HepG2 (cell line): ENCODE measurements around the gene POLRMT. TPM values are rescaled to one million over a fixed set of nuclear protein-coding genes. Genes with fewer than 3 reads are reported as not detected.

Experiments
- CBFB ChIP-seq: sonication (generic); formaldehyde crosslinking; IDR thresholded peaks from 2 replicates; pipeline ENCODE4 v1.4.0; 2020; ENCODE audit warnings: missing genetic modification reagents
- CREB3 ChIP-seq: sonication (generic); formaldehyde crosslinking; IDR thresholded peaks from 2 replicates; pipeline ENCODE4 v1.5.0; 2020; ENCODE audit warnings: missing genetic modification reagents
- DBP ChIP-seq: sonication (generic); formaldehyde crosslinking; IDR thresholded peaks from 2 replicates; pipeline ENCODE4 v1.4.0; 2020; ENCODE audit warnings: missing genetic modification reagents; ENCODE audit errors: not compliant biosample characterization
- GTF2F1 ChIP-seq: fragments of 150-350 bp; IDR thresholded peaks from 2 replicates; pipeline ENCODE4 v1.6.1; 2014; ENCODE audit warnings: low read length
- GZF1 ChIP-seq: sonication (generic); formaldehyde crosslinking; IDR thresholded peaks from 2 replicates; pipeline ENCODE4 v1.5.1; 2020; ENCODE audit warnings: mild to moderate bottlenecking, missing genetic modification reagents
- MBD4 ChIP-seq: IDR thresholded peaks from 2 replicates; pipeline ENCODE4 v1.6.1; 2012; ENCODE audit warnings: low read length, inconsistent platforms, borderline replicate concordance
- MED1 ChIP-seq: sonication (generic); formaldehyde crosslinking; IDR thresholded peaks from 2 replicates; pipeline ENCODE4 v1.4.0; 2020; ENCODE audit warnings: missing genetic modification reagents
- NFRKB ChIP-seq: fragments of 450-650 bp; IDR thresholded peaks from 2 replicates; pipeline ENCODE4 v1.6.1; 2017
- NFYC ChIP-seq: IDR thresholded peaks from 2 replicates; pipeline ENCODE4 v1.6.1; 2016; ENCODE audit warnings: missing genetic modification reagents, missing compliant biosample characterization
- PHF21A ChIP-seq: sonication (generic); formaldehyde crosslinking; IDR thresholded peaks from 2 replicates; pipeline ENCODE4 v1.5.0; 2020; ENCODE audit warnings: mild to moderate bottlenecking, missing genetic modification reagents
- POLR2AphosphoS5 ChIP-seq: IDR thresholded peaks from 2 replicates; pipeline ENCODE4 v1.6.1; 2012; ENCODE audit warnings: low read depth, low read length
- PPARG ChIP-seq: conservative IDR thresholded peaks from 2 replicates; pipeline ENCODE4 v1.6.1; 2016; ENCODE audit warnings: missing biosample characterization, missing genetic modification reagents
- RBFOX2 ChIP-seq: fragments of 200-400 bp; formaldehyde crosslinking; IDR thresholded peaks from 2 replicates; pipeline ENCODE4 v1.6.1; 2017; ENCODE audit warnings: low read depth, mild to moderate bottlenecking, low read length
- SSRP1 ChIP-seq: IDR thresholded peaks from 2 replicates; pipeline ENCODE4 v1.6.1; 2016; ENCODE audit warnings: control low read depth
- TBX3 ChIP-seq: fragments of 450-650 bp; IDR thresholded peaks from 2 replicates; pipeline ENCODE4 v1.6.1; 2017; ENCODE audit warnings: antibody characterized with exemption, mild to moderate bottlenecking, inconsistent platforms, borderline replicate concordance
- ZNF205 ChIP-seq: IDR thresholded peaks from 2 replicates; pipeline ENCODE4 v1.6.1; 2018; ENCODE audit warnings: missing biosample characterization, missing genetic modification reagents
- ZNF296 ChIP-seq: sonication (generic); formaldehyde crosslinking; conservative IDR thresholded peaks from 2 replicates; pipeline ENCODE4 v1.5.0; 2020; ENCODE audit warnings: mild to moderate bottlenecking, missing genetic modification reagents
- ZNF563 ChIP-seq: sonication (generic); formaldehyde crosslinking; IDR thresholded peaks from 2 replicates; pipeline ENCODE4 v1.8.0; 2022; ENCODE audit warnings: mild to moderate bottlenecking, moderate library complexity, missing genetic modification reagents
- ZNF775 ChIP-seq: sonication (generic); formaldehyde crosslinking; IDR thresholded peaks from 2 replicates; pipeline ENCODE4 v1.4.0; 2020; ENCODE audit warnings: missing genetic modification reagents, mild to moderate bottlenecking, moderate library complexity, borderline replicate concordance
- ZUFSP ChIP-seq: sonication (generic); formaldehyde crosslinking; IDR thresholded peaks from 2 replicates; pipeline ENCODE4 v1.9.0; 2021; ENCODE audit warnings: missing genetic modification reagents, mild to moderate bottlenecking, borderline replicate concordance
- polyA plus RNA-seq, 8 experiments: library from polyadenylated mRNA; depleted of rRNA in 3 of 8; stranded (reverse) in 7 of 8; unstranded in 1 of 8; fragments of >200 nt; fragmentation: Illumina TruSeq in 4 of 8; extraction: Trizol in 4 of 8; gene quantifications; 2 replicates each; pipeline versions ENCODE4 v1.2.1 to v1.2.3, GENCODE V29; 2011 to 2016; ENCODE audit warnings: low read depth in 4 of 8, missing spikeins in 1 of 8, mixed read lengths in 1 of 8; ENCODE audit not compliant: insufficient read depth in 1 of 8
- total RNA-seq, 5 experiments: library from RNA; depleted of rRNA; stranded (reverse); fragments of >200 nt; fragmentation: Illumina TruSeq; extraction: Trizol; gene quantifications; 2 replicates each; pipeline ENCODE4 v1.2.3, GENCODE V29; 2016; ENCODE audit warnings: low read depth in 1 of 5
- TF ChIP-seq, protein P1 (sequence below): sonication (generic); formaldehyde crosslinking; IDR thresholded peaks from 2 replicates; pipeline ENCODE4 v1.4.0; 2020; ENCODE audit warnings: missing genetic modification reagents, borderline replicate concordance

The POLRMT gene
- total and polyA plus RNA-seq, 2 of the 13 experiments (the other 11 are each of a cell fraction or from before 2014, with no cell fraction given): 78.0 to 101 TPM

- peak; percentile 38 for TF ChIP-seq MED1 (CRISPR knock-in tag)
- TF ChIP-seq CBFB (CRISPR knock-in tag): no peak
- TF ChIP-seq TBX3: no peak
- no peak for TF ChIP-seq ZNF296
- TF ChIP-seq MBD4: no peak
- TF ChIP-seq ZNF563 (CRISPR knock-in tag): peak; percentile 79; the same call in 1 of the 2 replicates
- TF ChIP-seq, protein P1, sequence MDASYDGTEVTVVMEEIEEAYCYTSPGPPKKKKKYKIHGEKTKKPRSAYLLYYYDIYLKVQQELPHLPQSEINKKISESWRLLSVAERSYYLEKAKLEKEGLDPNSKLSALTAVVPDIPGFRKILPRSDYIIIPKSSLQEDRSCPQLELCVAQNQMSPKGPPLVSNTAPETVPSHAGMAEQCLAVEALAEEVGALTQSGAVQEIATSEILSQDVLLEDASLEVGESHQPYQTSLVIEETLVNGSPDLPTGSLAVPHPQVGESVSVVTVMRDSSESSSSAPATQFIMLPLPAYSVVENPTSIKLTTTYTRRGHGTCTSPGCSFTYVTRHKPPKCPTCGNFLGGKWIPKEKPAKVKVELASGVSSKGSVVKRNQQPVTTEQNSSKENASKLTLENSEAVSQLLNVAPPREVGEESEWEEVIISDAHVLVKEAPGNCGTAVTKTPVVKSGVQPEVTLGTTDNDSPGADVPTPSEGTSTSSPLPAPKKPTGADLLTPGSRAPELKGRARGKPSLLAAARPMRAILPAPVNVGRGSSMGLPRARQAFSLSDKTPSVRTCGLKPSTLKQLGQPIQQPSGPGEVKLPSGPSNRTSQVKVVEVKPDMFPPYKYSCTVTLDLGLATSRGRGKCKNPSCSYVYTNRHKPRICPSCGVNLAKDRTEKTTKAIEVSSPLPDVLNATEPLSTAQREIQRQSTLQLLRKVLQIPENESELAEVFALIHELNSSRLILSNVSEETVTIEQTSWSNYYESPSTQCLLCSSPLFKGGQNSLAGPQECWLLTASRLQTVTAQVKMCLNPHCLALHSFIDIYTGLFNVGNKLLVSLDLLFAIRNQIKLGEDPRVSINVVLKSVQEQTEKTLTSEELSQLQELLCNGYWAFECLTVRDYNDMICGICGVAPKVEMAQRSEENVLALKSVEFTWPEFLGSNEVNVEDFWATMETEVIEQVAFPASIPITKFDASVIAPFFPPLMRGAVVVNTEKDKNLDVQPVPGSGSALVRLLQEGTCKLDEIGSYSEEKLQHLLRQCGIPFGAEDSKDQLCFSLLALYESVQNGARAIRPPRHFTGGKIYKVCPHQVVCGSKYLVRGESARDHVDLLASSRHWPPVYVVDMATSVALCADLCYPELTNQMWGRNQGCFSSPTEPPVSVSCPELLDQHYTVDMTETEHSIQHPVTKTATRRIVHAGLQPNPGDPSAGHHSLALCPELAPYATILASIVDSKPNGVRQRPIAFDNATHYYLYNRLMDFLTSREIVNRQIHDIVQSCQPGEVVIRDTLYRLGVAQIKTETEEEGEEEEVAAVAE: no peak
- TF ChIP-seq CREB3 (CRISPR knock-in tag): no peak
- no peak for TF ChIP-seq SSRP1
- no peak for TF ChIP-seq PHF21A (CRISPR knock-in tag)
- TF ChIP-seq ZNF205 (CRISPR knock-in tag): 0 out of 2 replicates have a peak, but pooled peaks have one; percentile 21
- no peak for TF ChIP-seq ZUFSP (CRISPR knock-in tag)
- TF ChIP-seq GZF1 (CRISPR knock-in tag): no peak
- TF ChIP-seq PPARG (CRISPR knock-in tag): no peak
- TF ChIP-seq POLR2AphosphoS5: peak; percentile 55
- TF ChIP-seq NFRKB: no peak
- no peak for TF ChIP-seq ZNF775
- no peak; the same call in none of the 2 replicates for TF ChIP-seq RBFOX2
- TF ChIP-seq GTF2F1: no peak
- TF ChIP-seq NFYC (CRISPR knock-in tag): no peak; the same call in 1 of the 2 replicates
- TF ChIP-seq DBP (CRISPR knock-in tag): no peak
Observed at GRCh38 chr19:662962-663681, 29.8 kb upstream of the POLRMT start, which contains the start of gene RNF126 (continued).
